Epithelial cell of proximal tubule (primary cell): ENCODE measurements around the gene AK2. TPM values are rescaled to one million over a fixed set of nuclear protein-coding genes. Genes with fewer than 3 reads are reported as not detected.

Source experiments
- DNase-seq: peaks from one replicate; pipeline ENCODE4 v3.0.0-alpha.2; 2011; ENCODE audit warnings: low read depth
- H3K4me3 ChIP-seq: 2 replicates; pipeline ENCODE4 v1.5.1; 2011; ENCODE audit warnings: low read depth, mild to moderate bottlenecking, low read length
- CTCF ChIP-seq: conservative IDR thresholded peaks from 2 replicates; pipeline ENCODE4 v1.5.1; 2012; ENCODE audit warnings: low read depth, mild to moderate bottlenecking, low read length
- total RNA-seq: library from RNA; depleted of rRNA; stranded (reverse); fragments of >200 nt; gene quantifications from 2 replicates; pipeline ENCODE4 v1.2.3, GENCODE V29; 2015

Gene AK2
- total RNA-seq, 1 donor from 2014 or later = 276 TPM

GRCh38 chr1:33013791-33014190, 22.9 kb downstream of the AK2 start:
- no peak overlapping the region for H3K4me3 ChIP-seq
- DNase-seq = no peak
- TF ChIP-seq CTCF = no peak

- H3K4me3 ChIP-seq = no peak overlapping the region
- DNase-seq = no peak
- no peak for TF ChIP-seq CTCF
Observed at GRCh38 chr1:33012165-33012564, 24.5 kb downstream of the AK2 start.

GRCh38 chr1:33010932-33011731, 25.6 kb downstream of the AK2 start:
- H3K4me3 ChIP-seq = no peak overlapping the region
- TF ChIP-seq CTCF = no peak
- DNase-seq = no peak

GRCh38 chr1:33009561-33009960, 27.1 kb downstream of the AK2 start:
- no peak overlapping the region for H3K4me3 ChIP-seq
- DNase-seq = no peak
- no peak for TF ChIP-seq CTCF

GRCh38 chr1:33008051-33008914, 28.4 kb downstream of the AK2 start:
- TF ChIP-seq CTCF = no peak
- no peak for DNase-seq

GRCh38 chr1:33007190-33008050, 29.3 kb downstream of the AK2 start:
- H3K4me3 ChIP-seq = no peak overlapping the region
- peak; percentile 64 for TF ChIP-seq CTCF
- no peak for DNase-seq

More at GRCh38 chr1:33008051-33008914, 28.4 kb downstream of the AK2 start:
- no peak overlapping the region for H3K4me3 ChIP-seq
